ENCODE measurements around the gene ABCC5.

ABCC5 gene

GRCh38 chr3:183975981-183976662 is 41.6 kb downstream of the ABCC5 start:
- DNase-seq (ENCODE audit: low read depth in 2 of 2): no peak

- DNase-seq (ENCODE audit: low read depth in 2 of 2): no peak
These were observed 48.9 kb downstream of the ABCC5 start for GRCh38 chr3:183968666-183969245.

GRCh38 chr3:183967693-183968092 is 50.0 kb downstream of the ABCC5 start:
- DNase-seq (ENCODE audit: low read depth in 2 of 2): no peak

GRCh38 chr3:183966361-183966791 is 51.3 kb downstream of the ABCC5 start:
- DNase-seq (ENCODE audit: low read depth in 2 of 2): no peak

GRCh38 chr3:183962807-183963206 is 54.9 kb downstream of the ABCC5 start:
- no peak for DNase-seq (ENCODE audit: low read depth in 2 of 2)

GRCh38 chr3:183959214-183959613 is 58.5 kb downstream of the ABCC5 start:
- no peak for DNase-seq (ENCODE audit: low read depth in 2 of 2)

GRCh38 chr3:183958775-183959174 is 58.9 kb downstream of the ABCC5 start:
- DNase-seq (ENCODE audit: low read depth in 2 of 2): no peak

- no peak for DNase-seq (ENCODE audit: low read depth in 2 of 2)
These were observed 59.5 kb downstream of the ABCC5 start for GRCh38 chr3:183958226-183958625.

- no peak for DNase-seq (ENCODE audit: low read depth in 2 of 2)
These were observed 62.8 kb downstream of the ABCC5 start for GRCh38 chr3:183954875-183955274.

GRCh38 chr3:183953471-183954070 is 64.1 kb downstream of the ABCC5 start:
- no peak for DNase-seq (ENCODE audit: low read depth in 2 of 2)

GRCh38 chr3:183951459-183951858 is 66.2 kb downstream of the ABCC5 start:
- DNase-seq (ENCODE audit: low read depth in 2 of 2): no peak

- DNase-seq (ENCODE audit: low read depth in 2 of 2): no peak
These were observed 68.0 kb downstream of the ABCC5 start for GRCh38 chr3:183949690-183950089.

GRCh38 chr3:183946037-183946436 is 71.6 kb downstream of the ABCC5 start:
- DNase-seq (ENCODE audit: low read depth in 2 of 2): no peak

GRCh38 chr3:183944775-183945174 is 72.9 kb downstream of the ABCC5 start:
- no peak for DNase-seq (ENCODE audit: low read depth in 2 of 2)

- no peak for DNase-seq (ENCODE audit: low read depth in 2 of 2)
These were observed 73.9 kb downstream of the ABCC5 start for GRCh38 chr3:183943739-183944138.

- DNase-seq (ENCODE audit: low read depth in 2 of 2): no peak
These were observed 76.5 kb downstream of the ABCC5 start for GRCh38 chr3:183941216-183941615.

- no peak for DNase-seq (ENCODE audit: low read depth in 2 of 2)
These were observed 79.9 kb downstream of the ABCC5 start for GRCh38 chr3:183937601-183938286.

- no peak for DNase-seq (ENCODE audit: low read depth in 2 of 2)
These were observed 84.5 kb downstream of the ABCC5 start for GRCh38 chr3:183933160-183933559.

- DNase-seq (ENCODE audit: low read depth in 2 of 2): no peak
These were observed 85.8 kb downstream of the ABCC5 start for GRCh38 chr3:183931881-183932280.

GRCh38 chr3:183930086-183930485 is 87.6 kb downstream of the ABCC5 start:
- DNase-seq (ENCODE audit: low read depth in 2 of 2): no peak

- DNase-seq (ENCODE audit: low read depth in 2 of 2): no peak
These were observed 90.6 kb downstream of the ABCC5 start for GRCh38 chr3:183927059-183927458.

- no peak for DNase-seq (ENCODE audit: low read depth in 2 of 2)
These were observed 92.7 kb downstream of the ABCC5 start for GRCh38 chr3:183924956-183925355.

GRCh38 chr3:183924543-183924942 is 93.1 kb downstream of the ABCC5 start:
- no peak for DNase-seq (ENCODE audit: low read depth in 2 of 2)
